ENCODE data around the gene HSCB.
"Not testable (repeated sequence)": the region's sequence is repeated elsewhere in the genome, so short reads cannot be mapped to it uniquely, and the experiment has no call there.

HSCB gene, protein sequence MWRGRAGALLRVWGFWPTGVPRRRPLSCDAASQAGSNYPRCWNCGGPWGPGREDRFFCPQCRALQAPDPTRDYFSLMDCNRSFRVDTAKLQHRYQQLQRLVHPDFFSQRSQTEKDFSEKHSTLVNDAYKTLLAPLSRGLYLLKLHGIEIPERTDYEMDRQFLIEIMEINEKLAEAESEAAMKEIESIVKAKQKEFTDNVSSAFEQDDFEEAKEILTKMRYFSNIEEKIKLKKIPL

DNA sequence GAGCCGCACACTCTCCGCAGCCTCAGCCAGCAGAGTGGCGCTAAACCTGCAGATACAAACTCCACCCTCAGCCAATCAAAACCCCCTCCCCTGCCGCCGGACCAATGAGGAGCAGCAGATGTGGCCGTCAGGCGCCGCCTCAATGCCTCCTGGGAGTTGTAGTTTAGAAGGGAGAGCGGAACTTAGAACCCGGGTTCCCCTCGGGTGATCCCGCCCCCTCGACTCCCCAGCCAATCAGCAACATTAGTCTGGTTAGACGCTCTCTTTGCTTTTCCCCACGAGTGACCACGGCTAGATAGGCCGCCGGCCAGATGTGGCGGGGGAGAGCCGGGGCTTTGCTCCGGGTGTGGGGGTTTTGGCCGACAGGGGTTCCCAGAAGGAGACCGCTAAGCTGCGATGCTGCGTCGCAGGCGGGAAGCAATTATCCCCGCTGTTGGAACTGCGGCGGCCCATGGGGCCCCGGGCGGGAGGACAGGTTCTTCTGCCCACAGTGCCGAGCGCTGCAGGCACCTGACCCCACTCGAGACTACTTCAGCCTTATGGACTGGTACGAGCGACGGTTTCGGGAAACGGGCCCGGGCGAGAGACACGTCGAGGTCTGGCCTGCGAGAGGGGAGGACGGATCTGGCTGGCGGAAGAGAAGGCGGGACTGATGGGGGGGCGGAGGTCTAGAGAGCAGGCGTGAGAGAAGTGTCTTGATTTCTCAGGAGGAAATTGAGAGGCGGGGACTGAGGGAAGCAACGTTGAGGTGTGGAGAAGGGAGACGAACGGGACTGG, at the start of gene HSCB, which contains the start of gene CHEK2:
Gene HSCB (plus strand): TSS at position 255 of the 777 bp plus-strand sequence. CDS start 57 bp downstream, at position 312.
Gene CHEK2 (minus strand): TSS at position 36 of the 777 bp plus-strand sequence. CDS start 7,099 bp downstream, outside the sequence.
- no peaks in the 10 kb centered on the region for H3K4me1 ChIP-seq (ENCODE audit: control insufficient read depth, insufficient read depth, low read length)
- peak within 1 kb of the TSS; percentile 99 for H3K4me3 ChIP-seq (ENCODE audit: low read length)
- H3K27me3 ChIP-seq (ENCODE audit: control insufficient read depth, insufficient read depth, low read length) = no peaks in the 10 kb centered on the region
- no peaks in the 10 kb centered on the region for H3K36me3 ChIP-seq (ENCODE audit: control insufficient read depth, insufficient read depth, low read length)
- no peaks in the 10 kb centered on the region for H3K9me3 ChIP-seq (ENCODE audit: control insufficient read depth, low read length)
- H3K9ac ChIP-seq (ENCODE audit: low read length) = peak within 1 kb of the TSS; percentile 97

DNA sequence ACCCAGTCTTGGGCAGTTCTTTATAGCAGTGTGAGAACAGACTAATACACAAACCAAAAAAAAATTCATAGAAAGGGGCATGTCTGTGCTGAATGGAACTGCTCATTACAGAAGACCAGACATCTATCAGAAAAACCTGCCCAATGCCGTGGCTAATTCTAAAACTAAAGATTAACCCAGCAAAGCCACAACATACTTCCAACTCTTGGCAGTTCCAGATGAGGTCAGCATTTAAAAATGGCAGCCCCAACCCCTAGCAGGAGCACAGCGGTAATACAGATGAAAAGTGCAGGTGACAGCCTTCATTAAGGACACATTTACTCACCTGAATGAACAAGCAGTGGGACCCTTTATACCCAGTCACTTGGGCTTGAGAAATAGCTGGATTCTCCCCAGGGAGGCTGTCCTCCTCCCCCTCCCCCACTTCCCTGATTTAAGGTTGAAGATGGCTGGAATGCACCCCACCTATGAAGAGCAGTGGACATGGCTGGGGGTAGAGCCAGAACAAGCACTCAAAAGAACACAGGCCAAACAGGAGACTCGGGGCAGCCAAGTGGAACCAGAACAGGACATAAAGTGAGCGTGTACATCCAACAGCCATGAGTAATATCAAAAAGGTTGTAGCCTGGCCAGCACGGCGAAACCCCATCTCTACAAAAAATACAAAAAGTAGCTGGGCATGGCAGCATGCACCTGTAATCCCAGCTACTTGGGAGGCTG, 48.6 kb upstream of the HSCB start:
- H3K4me3 ChIP-seq (ENCODE audit: low read length); H3K36me3 ChIP-seq (ENCODE audit: control insufficient read depth, insufficient read depth, low read length); H3K9me3 ChIP-seq (ENCODE audit: control insufficient read depth, low read length); H3K27me3 ChIP-seq (ENCODE audit: control insufficient read depth, insufficient read depth, low read length); H3K4me1 ChIP-seq (ENCODE audit: control insufficient read depth, insufficient read depth, low read length); H3K9ac ChIP-seq (ENCODE audit: low read length): not testable (repeated sequence)

DNA sequence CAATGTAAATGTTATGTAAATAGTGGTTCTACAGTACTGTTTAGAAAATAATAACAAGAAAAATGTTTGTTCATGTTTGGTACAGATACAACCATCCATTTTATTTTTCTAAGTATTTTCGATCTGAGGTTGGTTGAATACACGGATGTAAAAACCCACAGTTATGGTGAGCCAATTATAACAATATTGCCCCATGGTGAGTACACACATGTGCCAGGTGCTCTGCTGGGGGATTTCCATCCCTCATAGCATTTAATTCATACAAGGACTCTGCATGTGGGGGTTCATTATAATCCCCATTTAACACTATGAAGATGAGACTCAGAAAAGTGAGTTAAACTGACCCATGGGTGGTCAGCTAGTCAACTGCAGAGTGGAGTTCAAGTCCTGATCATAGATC, 38.9 kb upstream of the HSCB start:
- Histone ChIP-seq H3K36me3 (ENCODE audit: control insufficient read depth, insufficient read depth, low read length) (no peaks in the 10 kb centered on the region), H3K9me3 (ENCODE audit: control insufficient read depth, low read length) (no peaks in the 10 kb centered on the region), H3K27me3 (ENCODE audit: control insufficient read depth, insufficient read depth, low read length) (no peaks in the 10 kb centered on the region), H3K9ac (ENCODE audit: low read length) (no peak overlapping the region), H3K4me3 (ENCODE audit: low read length) (no peak overlapping the region), H3K4me1 (ENCODE audit: control insufficient read depth, insufficient read depth, low read length) (no peaks in the 10 kb centered on the region)

DNA sequence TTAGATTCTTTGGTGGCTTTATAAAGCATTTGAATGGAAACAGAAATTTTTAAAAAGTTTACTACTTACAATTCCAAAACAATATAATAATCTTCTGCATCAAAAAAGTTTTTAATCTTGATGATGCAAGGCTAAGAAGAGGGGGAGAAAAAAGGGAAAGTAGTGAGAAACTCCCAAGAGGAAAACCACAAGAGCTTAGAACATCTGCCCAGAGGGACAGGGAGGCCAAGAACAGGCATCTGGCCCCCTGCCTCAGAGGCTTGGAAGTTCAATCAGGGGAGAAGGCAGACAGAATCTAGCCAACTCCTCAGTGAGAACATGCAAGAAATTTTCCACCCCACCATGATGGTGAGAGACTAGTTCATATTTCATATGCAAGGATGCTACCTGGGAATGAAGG, 38.4 kb upstream of the HSCB start:
- Histone ChIP-seq H3K36me3 (ENCODE audit: control insufficient read depth, insufficient read depth, low read length) (no peaks in the 10 kb centered on the region), H3K27me3 (ENCODE audit: control insufficient read depth, insufficient read depth, low read length) (no peaks in the 10 kb centered on the region), H3K9me3 (ENCODE audit: control insufficient read depth, low read length) (no peaks in the 10 kb centered on the region), H3K4me1 (ENCODE audit: control insufficient read depth, insufficient read depth, low read length) (no peaks in the 10 kb centered on the region), H3K9ac (ENCODE audit: low read length) (no peak overlapping the region), H3K4me3 (ENCODE audit: low read length) (no peak overlapping the region)

DNA sequence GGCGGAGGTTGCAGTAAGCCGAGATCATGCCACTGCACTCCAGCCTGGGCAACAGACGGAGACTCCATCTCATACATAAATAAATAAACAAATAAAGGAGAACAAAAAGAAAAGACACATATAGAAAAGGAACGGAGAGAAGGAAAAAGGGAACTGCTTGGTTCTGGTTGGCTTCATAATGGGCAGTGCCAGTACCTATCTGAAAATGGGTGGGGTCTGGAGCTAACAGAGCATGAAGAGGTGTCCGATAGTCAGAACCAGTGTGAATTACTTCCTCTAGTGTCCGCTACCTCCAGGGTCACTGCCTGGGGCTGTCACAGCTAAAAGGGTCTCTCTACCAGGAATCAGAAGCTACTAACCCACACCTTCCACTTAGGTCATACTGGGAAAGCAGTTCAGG, 35.0 kb upstream of the HSCB start:
- H3K4me3 ChIP-seq (ENCODE audit: low read length) = no peak overlapping the region
- no peaks in the 10 kb centered on the region for H3K4me1 ChIP-seq (ENCODE audit: control insufficient read depth, insufficient read depth, low read length)
- no peaks in the 10 kb centered on the region for H3K36me3 ChIP-seq (ENCODE audit: control insufficient read depth, insufficient read depth, low read length)
- no peak overlapping the region for H3K9ac ChIP-seq (ENCODE audit: low read length)
- no peaks in the 10 kb centered on the region for H3K27me3 ChIP-seq (ENCODE audit: control insufficient read depth, insufficient read depth, low read length)
- H3K9me3 ChIP-seq (ENCODE audit: control insufficient read depth, low read length) = no peaks in the 10 kb centered on the region

DNA sequence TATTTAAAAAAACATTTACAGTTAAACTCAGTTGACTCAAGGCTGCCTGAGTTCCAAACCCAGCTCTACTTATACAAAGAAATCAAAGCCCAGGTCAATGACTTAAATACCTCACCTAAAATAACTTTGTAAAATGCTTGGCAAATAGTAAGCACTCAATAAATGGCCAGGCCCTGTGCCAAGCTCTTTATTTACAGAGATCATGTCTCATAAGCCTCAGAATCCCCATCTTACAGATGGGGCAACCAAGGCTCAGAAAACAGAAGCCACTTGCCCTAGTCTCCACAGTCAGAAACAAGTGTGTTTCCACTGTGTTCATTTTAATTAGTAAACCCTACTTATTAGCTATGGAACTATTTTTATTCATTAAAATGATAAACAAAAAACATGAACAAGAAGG, 31.7 kb upstream of the HSCB start:
- no peaks in the 10 kb centered on the region for H3K9me3 ChIP-seq (ENCODE audit: control insufficient read depth, low read length)
- H3K27me3 ChIP-seq (ENCODE audit: control insufficient read depth, insufficient read depth, low read length) = no peaks in the 10 kb centered on the region
- no peak overlapping the region for H3K4me3 ChIP-seq (ENCODE audit: low read length)
- no peaks in the 10 kb centered on the region for H3K36me3 ChIP-seq (ENCODE audit: control insufficient read depth, insufficient read depth, low read length)
- H3K9ac ChIP-seq (ENCODE audit: low read length) = no peak overlapping the region
- no peaks in the 10 kb centered on the region for H3K4me1 ChIP-seq (ENCODE audit: control insufficient read depth, insufficient read depth, low read length)

DNA sequence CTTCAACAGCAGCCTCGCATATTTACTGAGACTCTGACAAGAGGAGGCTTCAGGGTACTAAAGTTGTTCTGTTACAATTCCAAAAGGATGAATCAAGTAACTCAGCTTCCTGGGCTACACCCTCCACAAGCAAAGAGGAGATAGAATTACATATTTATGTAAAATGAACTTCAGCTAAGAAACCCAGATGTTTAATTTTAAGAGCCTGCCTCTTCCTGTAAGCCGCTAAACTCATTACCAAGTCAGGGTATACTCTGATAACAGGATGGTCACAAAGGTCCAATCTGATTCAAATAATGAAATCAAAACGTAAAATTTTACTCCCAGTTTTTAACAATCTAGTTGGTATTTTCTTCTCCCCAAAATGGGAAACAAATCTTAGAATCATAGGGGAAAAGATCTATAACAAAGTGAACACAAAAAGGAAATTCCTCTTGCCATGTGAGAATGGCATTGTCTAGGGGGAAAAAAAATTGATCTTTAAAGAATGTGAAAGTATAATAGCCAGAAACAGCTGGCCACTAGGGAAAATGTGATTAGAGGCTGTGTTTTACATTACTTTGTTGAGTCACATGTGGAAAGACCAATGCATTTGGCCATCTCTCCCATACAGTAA, 31.2 kb upstream of the HSCB start:
- Histone ChIP-seq H3K4me3 (ENCODE audit: low read length) (no peak overlapping the region), H3K9me3 (ENCODE audit: control insufficient read depth, low read length) (no peaks in the 10 kb centered on the region), H3K9ac (ENCODE audit: low read length) (no peak overlapping the region), H3K27me3 (ENCODE audit: control insufficient read depth, insufficient read depth, low read length) (no peaks in the 10 kb centered on the region), H3K4me1 (ENCODE audit: control insufficient read depth, insufficient read depth, low read length) (no peaks in the 10 kb centered on the region), H3K36me3 (ENCODE audit: control insufficient read depth, insufficient read depth, low read length) (no peaks in the 10 kb centered on the region)

DNA sequence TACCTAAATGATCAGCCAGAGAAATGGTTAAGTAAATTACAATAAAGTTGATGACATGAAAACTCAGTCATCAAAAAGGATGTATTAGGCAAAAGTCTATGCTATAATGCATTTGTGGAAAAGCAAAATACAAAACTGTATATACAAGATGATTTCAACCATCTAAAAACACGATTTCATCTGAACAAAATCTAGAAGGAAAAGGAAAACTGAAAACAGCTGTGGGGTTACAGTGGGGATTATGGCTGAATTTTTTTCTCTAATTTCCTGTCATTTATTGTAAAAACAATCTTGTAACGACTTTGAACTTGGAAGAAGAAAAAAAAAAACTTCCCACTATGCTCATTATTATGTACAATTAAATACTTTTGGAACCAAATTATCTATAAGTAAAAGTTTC, 30.5 kb upstream of the HSCB start:
- no peaks in the 10 kb centered on the region for H3K9me3 ChIP-seq (ENCODE audit: control insufficient read depth, low read length)
- H3K9ac ChIP-seq (ENCODE audit: low read length) = no peak overlapping the region
- no peaks in the 10 kb centered on the region for H3K27me3 ChIP-seq (ENCODE audit: control insufficient read depth, insufficient read depth, low read length)
- H3K4me3 ChIP-seq (ENCODE audit: low read length) = no peak overlapping the region
- H3K4me1 ChIP-seq (ENCODE audit: control insufficient read depth, insufficient read depth, low read length) = no peaks in the 10 kb centered on the region
- H3K36me3 ChIP-seq (ENCODE audit: control insufficient read depth, insufficient read depth, low read length) = no peaks in the 10 kb centered on the region

DNA sequence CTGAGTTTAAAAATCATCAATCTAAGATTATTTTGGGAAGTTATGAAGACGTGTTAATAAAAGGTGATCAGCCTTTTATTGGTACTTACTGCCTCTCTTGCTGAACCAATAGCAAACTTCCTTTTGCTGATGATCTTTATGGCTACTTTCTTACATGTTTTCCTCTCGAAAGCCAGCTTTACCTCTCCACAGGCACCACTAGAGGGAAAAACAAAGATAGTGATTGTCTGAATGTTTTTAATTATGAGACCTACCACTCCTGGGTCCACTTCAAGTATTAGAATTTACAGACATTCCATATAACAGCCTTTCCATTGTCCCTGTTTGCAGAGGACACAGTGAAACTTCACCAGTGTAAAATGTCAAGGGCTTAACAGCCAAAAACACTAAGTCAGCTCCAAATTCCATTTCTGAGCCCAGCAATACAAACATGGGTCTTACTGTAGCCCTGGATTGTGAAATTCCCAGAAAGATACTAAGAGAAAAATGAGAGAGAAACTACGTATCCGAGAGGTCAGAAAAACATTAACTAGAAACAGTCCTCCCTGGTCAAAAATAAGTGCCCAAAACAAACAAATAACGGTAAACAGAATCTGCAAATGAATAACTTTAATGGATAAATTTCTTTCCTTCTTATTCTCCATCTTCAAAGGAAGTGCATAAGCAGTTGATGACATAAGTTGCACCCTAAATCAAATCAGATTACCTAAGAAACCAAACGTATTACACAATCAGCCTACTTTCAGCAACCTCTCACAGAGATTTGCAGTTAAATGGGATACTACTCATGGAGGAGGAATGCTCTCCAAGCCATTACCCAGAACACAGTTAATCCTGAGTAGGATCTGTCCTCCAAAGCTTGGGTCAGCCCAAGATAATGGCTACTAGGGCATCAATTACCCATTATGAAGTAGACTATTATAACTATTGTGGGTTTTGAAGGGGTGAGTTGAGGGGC, 29.7 kb upstream of the HSCB start:
- H3K36me3 ChIP-seq (ENCODE audit: control insufficient read depth, insufficient read depth, low read length) = no peaks in the 10 kb centered on the region
- H3K4me3 ChIP-seq (ENCODE audit: low read length) = no peak overlapping the region
- H3K27me3 ChIP-seq (ENCODE audit: control insufficient read depth, insufficient read depth, low read length) = no peaks in the 10 kb centered on the region
- no peaks in the 10 kb centered on the region for H3K4me1 ChIP-seq (ENCODE audit: control insufficient read depth, insufficient read depth, low read length)
- H3K9me3 ChIP-seq (ENCODE audit: control insufficient read depth, low read length) = no peaks in the 10 kb centered on the region
- no peak overlapping the region for H3K9ac ChIP-seq (ENCODE audit: low read length)

DNA sequence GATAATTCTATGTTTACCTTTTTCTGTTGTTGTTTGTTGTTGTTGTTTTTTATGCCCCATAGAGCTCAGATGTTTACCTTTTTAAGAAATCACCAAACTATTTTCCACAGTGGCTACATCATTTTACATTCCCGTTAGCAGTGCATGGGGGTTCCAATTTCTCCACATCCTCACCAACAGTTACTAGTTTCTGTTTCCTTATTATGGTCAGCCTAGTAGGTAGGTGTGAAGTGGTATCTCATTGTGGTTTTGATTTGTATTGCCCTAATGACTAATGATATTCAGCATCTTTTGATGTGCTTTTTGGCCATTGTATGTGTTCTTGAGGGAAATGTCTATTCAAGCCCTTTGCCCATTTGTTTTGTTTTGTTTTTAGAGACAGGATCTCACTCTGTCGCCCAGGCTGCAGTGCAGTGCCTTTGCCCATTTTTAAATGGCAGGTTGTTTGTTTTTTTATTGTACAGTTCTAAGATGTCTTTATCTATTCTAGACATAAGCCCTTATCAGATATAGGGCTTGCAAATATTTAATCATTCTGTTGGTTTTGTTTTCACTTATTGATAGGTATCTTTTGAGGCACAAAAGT, 27.7 kb upstream of the HSCB start:
- Histone ChIP-seq H3K36me3 (ENCODE audit: control insufficient read depth, insufficient read depth, low read length) (no peaks in the 10 kb centered on the region), H3K9ac (ENCODE audit: low read length) (no peak overlapping the region), H3K4me3 (ENCODE audit: low read length) (no peak overlapping the region), H3K27me3 (ENCODE audit: control insufficient read depth, insufficient read depth, low read length) (no peaks in the 10 kb centered on the region), H3K4me1 (ENCODE audit: control insufficient read depth, insufficient read depth, low read length) (no peaks in the 10 kb centered on the region), H3K9me3 (ENCODE audit: control insufficient read depth, low read length) (no peaks in the 10 kb centered on the region)

DNA sequence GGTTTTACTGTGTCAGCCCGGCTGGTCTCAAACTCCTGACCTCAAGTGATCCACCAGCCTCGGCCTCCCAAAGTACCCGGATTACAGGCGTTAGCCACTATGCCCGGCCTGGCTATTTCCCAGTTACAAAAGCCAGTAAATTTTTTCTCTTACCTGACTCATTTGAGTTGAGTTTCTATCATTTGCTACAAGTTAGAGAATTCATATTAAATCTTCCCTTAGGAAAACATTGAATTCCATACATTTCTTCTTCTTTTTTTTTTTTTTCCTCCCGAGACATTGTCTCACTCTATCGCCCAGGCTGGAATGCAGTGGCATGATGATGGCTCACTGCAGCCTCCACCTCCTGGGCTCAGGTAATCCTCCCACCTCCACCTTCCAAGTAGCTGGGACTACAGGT, 26.2 kb upstream of the HSCB start:
- Histone ChIP-seq H3K27me3 (ENCODE audit: control insufficient read depth, insufficient read depth, low read length) (no peaks in the 10 kb centered on the region), H3K4me1 (ENCODE audit: control insufficient read depth, insufficient read depth, low read length) (no peaks in the 10 kb centered on the region), H3K36me3 (ENCODE audit: control insufficient read depth, insufficient read depth, low read length) (peaks cover under 1% of the 10 kb centered on the region), H3K4me3 (ENCODE audit: low read length) (no peak overlapping the region), H3K9ac (ENCODE audit: low read length) (no peak overlapping the region), H3K9me3 (ENCODE audit: control insufficient read depth, low read length) (no peaks in the 10 kb centered on the region)

Measured in mucosa of stomach (tissue), 1 donor.